ENCODE measurements around the gene LRRC40.

The LRRC40 gene

GRCh38 chr1:70101231-70101630 is 104.1 kb downstream of the LRRC40 start:
- DNase-seq (ENCODE audit: low spot score), result no peak
- TF ChIP-seq CTCF (IDR thresholded peaks at IDR 0.05), result no peak
- Histone ChIP-seq H3K4me3 (no peak overlapping the region), H3K27ac (no peak overlapping the region)
